ENCODE results near the gene USP25.

- TF ChIP-seq CTCF (IDR thresholded peaks at IDR 0.05) (no peak), POLR2AphosphoS5 (IDR thresholded peaks at IDR 0.05) (no peak), POLR2A (IDR thresholded peaks at IDR 0.05) (no peak)
Observed at GRCh38 chr21:15688016-15688415, 41.8 kb upstream of the USP25 start.
